ENCODE results near the gene DXO. TPM values are rescaled to one million over a fixed set of nuclear protein-coding genes. Genes with fewer than 3 reads are reported as not detected.

DXO gene
- total and polyA plus RNA-seq, 2 of the 4 experiments (the other 2 are of a cell fraction) = 9.3 to 21.4 TPM

DNA sequence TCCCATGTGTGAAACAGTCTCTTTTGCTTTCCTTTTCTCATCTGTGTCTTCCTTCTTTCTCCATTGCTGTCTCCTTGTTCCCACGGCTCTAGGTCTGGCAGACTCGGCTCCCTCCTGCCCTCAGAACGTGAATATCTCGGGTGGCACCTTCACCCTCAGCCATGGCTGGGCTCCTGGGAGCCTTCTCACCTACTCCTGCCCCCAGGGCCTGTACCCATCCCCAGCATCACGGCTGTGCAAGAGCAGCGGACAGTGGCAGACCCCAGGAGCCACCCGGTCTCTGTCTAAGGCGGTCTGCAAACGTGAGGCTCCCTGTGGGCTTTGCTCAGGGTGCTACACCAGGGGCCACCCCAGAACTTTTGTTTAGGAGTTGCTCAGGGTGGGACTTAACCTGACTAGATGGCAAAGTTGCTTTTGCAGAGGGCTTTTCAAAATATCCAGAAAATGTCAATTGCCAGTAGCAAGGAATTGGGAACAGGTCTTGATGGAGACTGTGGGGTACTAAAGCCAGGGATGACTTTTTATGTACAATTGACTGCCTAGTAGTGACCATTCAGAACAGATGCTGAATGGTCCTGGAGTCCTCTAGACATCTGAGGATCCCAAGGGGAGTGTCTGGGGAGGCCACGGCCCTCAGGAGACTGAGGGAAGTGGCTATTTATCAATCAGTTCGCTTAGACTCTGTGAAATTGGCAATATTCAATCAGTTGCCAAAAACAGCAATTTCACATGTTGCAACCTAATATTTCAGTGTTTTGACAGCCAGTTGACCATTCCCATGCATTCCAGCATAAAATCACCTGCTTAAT, 43.9 kb downstream of the DXO start:
- POLR2A ChIA-PET (ENCODE audit: unreplicated experiment) = no interaction called here

More for the DNA sequence above, 43.9 kb downstream of the DXO start:
- Histone ChIP-seq H3K27ac (ENCODE audit: insufficient read depth, low read length) (no peak overlapping the region), H3K56ac (ENCODE audit: extremely low read depth, insufficient read depth, low read length) (no peak overlapping the region), H2BK5ac (ENCODE audit: low read depth, low read length, poor library complexity, severe bottlenecking) (no peak overlapping the region), H3K36me3 (ENCODE audit: control insufficient read depth, insufficient read depth, low read length) (no peaks in the 10 kb centered on the region), H3K4ac (ENCODE audit: low read depth, low read length) (no peak overlapping the region; the same call in 1 of the 2 replicates), H4K8ac (ENCODE audit: low read depth in 2 of 2, low read length in 2 of 2) (peak overlapping the region in 1 of 2 experiments; percentile 27; a peak in 1 of 4 replicates), H2AK5ac (ENCODE audit: low read depth, low read length) (no peak overlapping the region), H3K9ac (ENCODE audit: low read depth, low read length) (no peak overlapping the region; the same call in 1 of the 2 replicates), H4K20me1 (ENCODE audit: insufficient read depth, low read length) (no peaks in the 10 kb centered on the region), H4K91ac (ENCODE audit: insufficient read depth, low read depth, low read length) (no peak overlapping the region), H4K5ac (ENCODE audit: low read depth, low read length) (no peak overlapping the region), H2AK9ac (replicated peaks; ENCODE audit: low read depth, low read length, poor library complexity) (peak overlapping the region; percentile 42), H3K4me2 (ENCODE audit: low read depth, low read length) (peak overlapping the region; percentile 34; the same call in 1 of the 2 replicates), H2BK20ac (ENCODE audit: low read depth, low read length) (no peak overlapping the region), H3K14ac (replicated peaks; ENCODE audit: low read depth, low read length) (no peak overlapping the region; the same call in 1 of the 2 replicates), H3K9me1 (ENCODE audit: insufficient read depth, low read length) (0 out of 2 replicates have a peak, but pooled peaks cover 3% of the 10 kb centered on the region), H2AFZ (replicated peaks; ENCODE audit: low read length, poor library complexity) (peak overlapping the region; percentile 84), H3K23ac (ENCODE audit: low read depth, low read length) (no peak overlapping the region), H2BK120ac (ENCODE audit: low read depth, low read length) (peak overlapping the region; percentile 8; the same call in 1 of the 2 replicates), H3K9me3 (ENCODE audit: control insufficient read depth, insufficient read depth, low read length) (no peaks in the 10 kb centered on the region), H3K4me1 (ENCODE audit: control insufficient read depth, insufficient read depth, low read length) (peaks cover 1% of the 10 kb centered on the region; the same call in 1 of the 2 replicates), H3K4me3 (ENCODE audit: insufficient read depth, low read depth, low read length) (no peak overlapping the region), H2BK15ac (ENCODE audit: low read depth, low read length) (no peak overlapping the region), H3K18ac (ENCODE audit: low read depth, low read length) (no peak overlapping the region), H3K27me3 (ENCODE audit: control insufficient read depth, insufficient read depth, low read length) (peaks cover under 1% of the 10 kb centered on the region; the same call in 1 of the 2 replicates), H3K79me1 (ENCODE audit: low read depth in 1 of 2, low read length in 2 of 2) (no peaks in the 10 kb centered on the region)
- in situ Hi-C loops (cut with MboI; ENCODE audit: low sequenced_read_pairs) = no loop called here
- CTCF ChIA-PET = no interaction called here
- intact Hi-C loops (cut with micrococcal nuclease) = loop anchor here (2.0 kb wide), 1 partner anchor 13 kb away; no protein-coding TSS in a partner anchor
- BruUV-seq (replicated peaks) = no TSS peak
- ATAC-seq (ENCODE audit: low read depth) (no peak), DNase-seq (no peak)
- dilution Hi-C loops (cut with HindIII; ENCODE audit: low sequenced_read_pairs, unreplicated experiment) = no loop called here
- no peak for TF ChIP-seq MXI1 (IDR thresholded peaks at IDR 0.05; ENCODE audit: borderline replicate concordance, low read depth, low read length)
- TF ChIP-seq POLR2A (IDR thresholded peaks at IDR 0.05; ENCODE audit: low read depth, low read length) = no peak
- no peak for TF ChIP-seq USF2 (IDR thresholded peaks at IDR 0.05; ENCODE audit: low read depth, low read length)
- TF ChIP-seq RAD21 (IDR thresholded peaks at IDR 0.05; ENCODE audit: low read length) = no peak
- no peak for TF ChIP-seq MAFK (IDR thresholded peaks at IDR 0.05; ENCODE audit: low read depth, low read length)
- TF ChIP-seq RCOR1 (IDR thresholded peaks at IDR 0.05; ENCODE audit: insufficient replicate concordance, low read length) = no peak
- no peak for TF ChIP-seq CEBPB (IDR thresholded peaks at IDR 0.05; ENCODE audit: low read depth, low read length)
- 71% methylated on average over 6 of the region's 11 CpGs; no CpG with 5 or more reads in 1 of the 2 experiments for WGBS, 2 experiments (ENCODE audit: extremely low coverage in 2 of 2, insufficient read length in 1 of 2)
